ENCODE data around the gene MYL7. TPM values are rescaled to one million over a fixed set of nuclear protein-coding genes. Genes with fewer than 3 reads are reported as not detected.

Gene MYL7
- total and polyA plus RNA-seq, 2 of the 4 experiments (the other 2 are of a cell fraction), result 0.24 TPM; not detected in 1

- in situ Hi-C loops (cut with MboI; ENCODE audit: low sequenced_read_pairs) (no loop called here), intact Hi-C loops (cut with micrococcal nuclease) (no loop called here), dilution Hi-C loops (cut with HindIII; ENCODE audit: low sequenced_read_pairs, unreplicated experiment) (no loop called here)
- H3K4me3 ChIP-seq (ENCODE audit: insufficient read depth, low read depth, low read length), result no peak overlapping the region
- no peak overlapping the region for H4K5ac ChIP-seq (ENCODE audit: low read depth, low read length)
- H3K9me3 ChIP-seq (ENCODE audit: control insufficient read depth, insufficient read depth, low read length), result no peaks in the 10 kb centered on the region
- no peak overlapping the region for H2BK120ac ChIP-seq (ENCODE audit: low read depth, low read length)
- no peak overlapping the region for H3K4me2 ChIP-seq (ENCODE audit: low read depth, low read length)
- H2BK20ac ChIP-seq (ENCODE audit: low read depth, low read length), result no peak overlapping the region
- no peak overlapping the region for H3K27ac ChIP-seq (ENCODE audit: insufficient read depth, low read length)
- no peaks in the 10 kb centered on the region for H3K27me3 ChIP-seq (ENCODE audit: control insufficient read depth, insufficient read depth, low read length)
- H2BK5ac ChIP-seq (ENCODE audit: low read depth, low read length, poor library complexity, severe bottlenecking), result no peak overlapping the region
- no peak overlapping the region for H3K4ac ChIP-seq (ENCODE audit: low read depth, low read length)
- H3K9ac ChIP-seq (ENCODE audit: low read depth, low read length), result no peak overlapping the region
- peaks cover 1% of the 10 kb centered on the region; the same call in 1 of the 2 replicates for H3K4me1 ChIP-seq (ENCODE audit: control insufficient read depth, insufficient read depth, low read length)
- H4K20me1 ChIP-seq (ENCODE audit: insufficient read depth, low read length), result no peaks in the 10 kb centered on the region; the same call in 1 of the 2 replicates
- DNase-seq (no peak), ATAC-seq (ENCODE audit: low read depth) (no peak)
- H3K23ac ChIP-seq (ENCODE audit: low read depth, low read length), result no peak overlapping the region
- BruUV-seq (replicated peaks), result no TSS peak
- peaks cover 14% of the 10 kb centered on the region for H3K9me1 ChIP-seq (ENCODE audit: insufficient read depth, low read length)
- H2AFZ ChIP-seq (replicated peaks; ENCODE audit: low read length, poor library complexity), result no peak overlapping the region
- H3K79me1 ChIP-seq (ENCODE audit: low read depth in 1 of 2, low read length in 2 of 2), result peaks cover 9 to 38% of the 10 kb centered on the region in 2 experiments
- TF ChIP-seq MXI1 (IDR thresholded peaks at IDR 0.05; ENCODE audit: borderline replicate concordance, low read depth, low read length), result no peak
- no peak for TF ChIP-seq CHD1 (IDR thresholded peaks at IDR 0.05; ENCODE audit: low read depth, low read length)
- TF ChIP-seq CTCF (conservative IDR thresholded peaks at IDR 0.05; ENCODE audit: low read depth, low read length), result no peak
- TF ChIP-seq, protein P1, sequence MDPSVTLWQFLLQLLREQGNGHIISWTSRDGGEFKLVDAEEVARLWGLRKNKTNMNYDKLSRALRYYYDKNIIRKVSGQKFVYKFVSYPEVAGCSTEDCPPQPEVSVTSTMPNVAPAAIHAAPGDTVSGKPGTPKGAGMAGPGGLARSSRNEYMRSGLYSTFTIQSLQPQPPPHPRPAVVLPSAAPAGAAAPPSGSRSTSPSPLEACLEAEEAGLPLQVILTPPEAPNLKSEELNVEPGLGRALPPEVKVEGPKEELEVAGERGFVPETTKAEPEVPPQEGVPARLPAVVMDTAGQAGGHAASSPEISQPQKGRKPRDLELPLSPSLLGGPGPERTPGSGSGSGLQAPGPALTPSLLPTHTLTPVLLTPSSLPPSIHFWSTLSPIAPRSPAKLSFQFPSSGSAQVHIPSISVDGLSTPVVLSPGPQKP (IDR thresholded peaks at IDR 0.05; ENCODE audit: borderline replicate concordance, low read depth, low read length), result no peak
- TF ChIP-seq BHLHE40 (IDR thresholded peaks at IDR 0.05; ENCODE audit: low read depth, low read length), result no peak
- no peak for TF ChIP-seq MAFK (IDR thresholded peaks at IDR 0.05; ENCODE audit: low read depth, low read length)
- no peak for TF ChIP-seq MAZ (IDR thresholded peaks at IDR 0.05; ENCODE audit: borderline replicate concordance, low read depth, low read length)
- POLR2A ChIA-PET (ENCODE audit: unreplicated experiment), result no interaction called here
- H4K91ac ChIP-seq (ENCODE audit: insufficient read depth, low read depth, low read length), result no peak overlapping the region
- no peak overlapping the region for H2BK15ac ChIP-seq (ENCODE audit: low read depth, low read length)
- no peak overlapping the region for H3K56ac ChIP-seq (ENCODE audit: extremely low read depth, insufficient read depth, low read length)
- no peak overlapping the region for H2AK9ac ChIP-seq (replicated peaks; ENCODE audit: low read depth, low read length, poor library complexity)
- CTCF ChIA-PET, result no interaction called here
- H3K36me3 ChIP-seq (ENCODE audit: control insufficient read depth, insufficient read depth, low read length), result peaks cover 46% of the 10 kb centered on the region
- WGBS, 2 experiments (ENCODE audit: extremely low coverage in 2 of 2, insufficient read length in 1 of 2), result 90% methylated on average over 9 of the region's 25 CpGs; no CpG with 5 or more reads in 1 of the 2 experiments
- H4K8ac ChIP-seq (ENCODE audit: low read depth in 2 of 2, low read length in 2 of 2), result no peak overlapping the region
- H3K14ac ChIP-seq (replicated peaks; ENCODE audit: low read depth, low read length), result no peak overlapping the region
- H2AK5ac ChIP-seq (ENCODE audit: low read depth, low read length), result no peak overlapping the region
- no peak overlapping the region for H3K18ac ChIP-seq (ENCODE audit: low read depth, low read length)
These were observed 24.1 kb downstream of the MYL7 start for GRCh38 chr7:44116789-44117666.
